GM21423 (cell line): Measurements from ENCODE around the gene ATP5PO.
"Not testable (repeated sequence)": the region's sequence is repeated elsewhere in the genome, so short reads cannot be mapped to it uniquely, and the experiment has no call there.

Experiments used
- ATAC-seq: cut with Tn5 transposase; IDR thresholded peaks from one replicate; pipeline ENCODE4 v1.9.1; 2021; ENCODE audit warnings: mild to moderate bottlenecking, moderate library complexity; ENCODE audit not compliant: unreplicated experiment

The ATP5PO gene

GRCh38 chr21:33942426-33942825, 26.8 kb upstream of the ATP5PO start:
- ATAC-seq: no peak

GRCh38 chr21:33940881-33941245, 25.3 kb upstream of the ATP5PO start:
- no peak for ATAC-seq

GRCh38 chr21:33940164-33940880, 24.7 kb upstream of the ATP5PO start:
- ATAC-seq: no peak

- ATAC-seq: no peak
Observed at GRCh38 chr21:33939226-33939625, 23.6 kb upstream of the ATP5PO start.

GRCh38 chr21:33938381-33938780, 22.8 kb upstream of the ATP5PO start:
- no peak for ATAC-seq

GRCh38 chr21:33937931-33938339, 22.3 kb upstream of the ATP5PO start:
- no peak for ATAC-seq

GRCh38 chr21:33937146-33937545, 21.5 kb upstream of the ATP5PO start:
- no peak for ATAC-seq

- ATAC-seq: no peak
Observed at GRCh38 chr21:33936301-33937038, 20.9 kb upstream of the ATP5PO start.

GRCh38 chr21:33932731-33933130, 17.1 kb upstream of the ATP5PO start:
- no peak for ATAC-seq

- no peak for ATAC-seq
Observed at GRCh38 chr21:33931799-33932390, 16.3 kb upstream of the ATP5PO start.

GRCh38 chr21:33931052-33931798, 15.6 kb upstream of the ATP5PO start:
- not testable (repeated sequence) for ATAC-seq

- ATAC-seq: not testable (repeated sequence)
Observed at GRCh38 chr21:33926248-33926647, 10.6 kb upstream of the ATP5PO start.

GRCh38 chr21:33924766-33925100, 9.1 kb upstream of the ATP5PO start:
- ATAC-seq: no peak

GRCh38 chr21:33924079-33924765, 8.6 kb upstream of the ATP5PO start:
- ATAC-seq: peak; percentile 79

- ATAC-seq: no peak
Observed at GRCh38 chr21:33917421-33917820, 1.8 kb upstream of the ATP5PO start.

- ATAC-seq: no peak
Observed at GRCh38 chr21:33916200-33916567, 580 bp upstream of the ATP5PO start.

- no peak for ATAC-seq
Observed at GRCh38 chr21:33914188-33914587, 1.4 kb downstream of the ATP5PO start.

GRCh38 chr21:33909756-33910155, 5.8 kb downstream of the ATP5PO start:
- ATAC-seq: no peak

GRCh38 chr21:33908760-33909159, 6.8 kb downstream of the ATP5PO start:
- no peak for ATAC-seq

GRCh38 chr21:33904041-33904440, 11.6 kb downstream of the ATP5PO start:
- no peak for ATAC-seq

- ATAC-seq: no peak
Observed at GRCh38 chr21:33902349-33902748, 13.3 kb downstream of the ATP5PO start.
